Activated CD4-positive, CD25-positive, alpha-beta regulatory T cell treated with anti-CD3 and anti-CD28 coated beads, Interleukin-2, amount 50 U/mL, for 24 hours (primary cell): ENCODE data around the gene SCUBE1.
A peak's percentile ranks its signal among the peaks of the same experiment; 100 is the strongest.

ENCODE experiments used
- ATAC-seq, 2 donors: fragments of 150-1000 bp; cut with Tn5 transposase; one replicate each; pipeline ENCODE4 v1.10.0; 2021; ENCODE audit warnings: mild to moderate bottlenecking in 1 of 2, moderate library complexity in 1 of 2

The SCUBE1 gene

GRCh38 chr22:43151251-43152002 lies 191.7 kb downstream of the SCUBE1 start, which contains the start of gene TSPO:
TSS of gene TSPO (plus strand) at chr22:43151559. CDS start at chr22:43159239, 7,680 bp downstream.
- ATAC-seq, result peak; percentile 60 to 63

- ATAC-seq, result no peak
These were observed 192.4 kb downstream of the SCUBE1 start for GRCh38 chr22:43150731-43151206.

DNA sequence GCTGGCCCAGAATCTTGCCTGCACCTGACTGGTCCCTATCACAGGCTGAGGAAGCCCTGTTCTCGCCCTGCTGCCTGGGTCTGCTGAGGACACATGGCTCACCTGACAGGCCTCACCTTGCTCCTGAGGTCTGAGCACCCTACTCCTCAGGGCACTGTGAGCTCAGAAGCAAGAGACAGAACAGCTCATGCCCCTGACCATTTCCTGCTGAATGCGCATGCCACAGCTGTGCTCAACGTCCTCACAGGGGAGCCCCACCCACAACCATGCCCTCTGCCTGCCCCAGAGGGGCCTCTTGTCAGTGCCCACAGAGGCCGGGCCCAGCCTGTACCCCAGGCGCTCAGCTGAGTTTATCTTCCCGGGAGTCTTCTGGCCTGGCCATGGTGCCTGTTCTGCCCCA lies 194.6 kb downstream of the SCUBE1 start:
- ATAC-seq, result no peak

- no peak for ATAC-seq
These were observed 195.4 kb downstream of the SCUBE1 start for GRCh38 chr22:43147821-43148220.
